Loucy (cell line): ENCODE measurements around the gene TOR1B.
"Not testable (repeated sequence)": the region's sequence is repeated elsewhere in the genome, so short reads cannot be mapped to it uniquely, and the experiment has no call there.

ENCODE experiments used
- H2AFZ ChIP-seq: fragments of 200-600 bp; sonication (generic); 2 replicates; pipeline ENCODE4 v1.6.0; 2016; ENCODE audit warnings: antibody characterized with exemption, mild to moderate bottlenecking, low read length, moderate library complexity
- H3F3A ChIP-seq: fragments of 200-600 bp; 2 replicates; pipeline ENCODE4 v1.6.0; 2016; ENCODE audit warnings: antibody characterized with exemption, low read depth, mild to moderate bottlenecking
- H3K27me3 ChIP-seq: fragments of 200-600 bp; sonication (generic); 2 replicates; pipeline ENCODE4 v1.6.1; 2014; ENCODE audit warnings: low read length, mild to moderate bottlenecking; ENCODE audit not compliant: insufficient read depth, poor library complexity, severe bottlenecking
- H3K36me3 ChIP-seq: fragments of 200-600 bp; sonication (generic); 2 replicates; pipeline ENCODE4 v1.6.1; 2016; ENCODE audit warnings: low read length; ENCODE audit not compliant: insufficient read depth
- H3K4me1 ChIP-seq: fragments of 200-600 bp; sonication (generic); 2 replicates; pipeline ENCODE4 v1.5.1; 2014; ENCODE audit warnings: low read length, mild to moderate bottlenecking; ENCODE audit not compliant: insufficient read depth, poor library complexity, severe bottlenecking
- H3K4me2 ChIP-seq: fragments of 200-600 bp; sonication (generic); 2 replicates; pipeline ENCODE4 v1.6.0; 2014; ENCODE audit warnings: antibody characterized with exemption, low read length, low read depth, mild to moderate bottlenecking; ENCODE audit not compliant: poor library complexity, severe bottlenecking
- H3K4me3 ChIP-seq: fragments of 200-600 bp; sonication (generic); 2 replicates; pipeline ENCODE4 v1.5.1; 2014; ENCODE audit warnings: low read length, mild to moderate bottlenecking, mixed read lengths; ENCODE audit not compliant: poor library complexity, severe bottlenecking
- H3K79me2 ChIP-seq: fragments of 200-600 bp; sonication (generic); 2 replicates; pipeline ENCODE4 v1.6.1; 2014; ENCODE audit warnings: low read length; ENCODE audit not compliant: insufficient read depth
- H3K9ac ChIP-seq: fragments of 200-600 bp; sonication (generic); 2 replicates; pipeline ENCODE4 v1.6.0; 2014; ENCODE audit warnings: mild to moderate bottlenecking, low read depth, low read length, moderate library complexity; ENCODE audit not compliant: poor library complexity, severe bottlenecking
- H3K9me2 ChIP-seq: fragments of 200-600 bp; sonication (generic); replicated peaks from 2 replicates; pipeline ENCODE4 v1.6.1; 2016; ENCODE audit warnings: low read depth, low read length, mixed read lengths
- H3K9me3 ChIP-seq: fragments of 200-600 bp; sonication (generic); 2 replicates; pipeline ENCODE4 v1.6.1; 2014; ENCODE audit warnings: mild to moderate bottlenecking, antibody characterized with exemption, low read length, low read depth; ENCODE audit not compliant: insufficient read depth
- H4K20me1 ChIP-seq: fragments of 200-600 bp; sonication (generic); 2 replicates; pipeline ENCODE4 v1.6.0; 2014; ENCODE audit warnings: antibody characterized with exemption, low read length, mild to moderate bottlenecking; ENCODE audit not compliant: insufficient read depth, poor library complexity, severe bottlenecking
- CTCF ChIP-seq: fragments of 200-600 bp; sonication (generic); conservative IDR thresholded peaks from 2 replicates; pipeline ENCODE4 v1.5.1; 2014; ENCODE audit warnings: mild to moderate bottlenecking, antibody characterized with exemption, low read length
- EZH2phosphoT487 ChIP-seq: fragments of 200-600 bp; IDR thresholded peaks from 2 replicates; pipeline ENCODE4 v1.6.1; 2018; ENCODE audit warnings: antibody characterized with exemption, mild to moderate bottlenecking, moderate library complexity, borderline replicate concordance

The TOR1B gene

GRCh38 chr9:129774791-129775447 lies 28.1 kb upstream of the TOR1B start:
- no peak overlapping the region for H2AFZ ChIP-seq
- H3K4me1 ChIP-seq = peaks cover 11% of the 10 kb centered on the region
- no peak overlapping the region for H3K4me2 ChIP-seq
- H3K27me3 ChIP-seq = no peaks in the 10 kb centered on the region
- no peaks in the 10 kb centered on the region for H3K79me2 ChIP-seq
- no peaks in the 10 kb centered on the region for H3K9me2 ChIP-seq
- no peaks in the 10 kb centered on the region for H3F3A ChIP-seq
- H3K9ac ChIP-seq = no peak overlapping the region
- no peak for TF ChIP-seq CTCF
- TF ChIP-seq EZH2phosphoT487 = no peak
- H3K9me3 ChIP-seq = no peaks in the 10 kb centered on the region
- H3K36me3 ChIP-seq = no peaks in the 10 kb centered on the region
- no peak overlapping the region for H3K4me3 ChIP-seq
- H4K20me1 ChIP-seq = no peaks in the 10 kb centered on the region

- H3K27me3 ChIP-seq = no peaks in the 10 kb centered on the region
- H3K4me1 ChIP-seq = peaks cover 11% of the 10 kb centered on the region
- no peak for TF ChIP-seq EZH2phosphoT487
- TF ChIP-seq CTCF = no peak
- no peaks in the 10 kb centered on the region for H3K79me2 ChIP-seq
- H3K9me2 ChIP-seq = no peaks in the 10 kb centered on the region
- no peaks in the 10 kb centered on the region for H3F3A ChIP-seq
- no peak overlapping the region for H3K4me2 ChIP-seq
- no peak overlapping the region for H3K9ac ChIP-seq
- no peak overlapping the region for H3K4me3 ChIP-seq
- H3K9me3 ChIP-seq = no peaks in the 10 kb centered on the region
- H2AFZ ChIP-seq = no peak overlapping the region
- H4K20me1 ChIP-seq = no peaks in the 10 kb centered on the region
- H3K36me3 ChIP-seq = no peaks in the 10 kb centered on the region
Measured at GRCh38 chr9:129775448-129775798, 27.6 kb upstream of the TOR1B start.

GRCh38 chr9:129776096-129776495 lies 26.9 kb upstream of the TOR1B start:
- H2AFZ ChIP-seq, H4K20me1 ChIP-seq, H3K4me3 ChIP-seq, H3K9ac ChIP-seq, H3F3A ChIP-seq, H3K9me2 ChIP-seq, H3K4me2 ChIP-seq, H3K9me3 ChIP-seq, H3K79me2 ChIP-seq, H3K36me3 ChIP-seq, H3K27me3 ChIP-seq: not testable (repeated sequence)
- peaks cover 11% of the 10 kb centered on the region for H3K4me1 ChIP-seq

GRCh38 chr9:129776566-129776937 lies 26.4 kb upstream of the TOR1B start:
- Histone ChIP-seq H3K9me2 (no peaks in the 10 kb centered on the region), H3K79me2 (no peaks in the 10 kb centered on the region), H4K20me1 (no peaks in the 10 kb centered on the region), H3K36me3 (no peaks in the 10 kb centered on the region), H3K4me2 (peak overlapping the region; percentile 70), H3K9me3 (no peaks in the 10 kb centered on the region), H3K4me1 (peaks cover 11% of the 10 kb centered on the region), H3K27me3 (no peaks in the 10 kb centered on the region), H3K4me3 (peak overlapping the region; percentile 46), H3F3A (no peaks in the 10 kb centered on the region), H2AFZ (no peak overlapping the region), H3K9ac (no peak overlapping the region)
- no peak for TF ChIP-seq CTCF
- TF ChIP-seq EZH2phosphoT487 = no peak
